Measurements from ENCODE around the gene RO60.
"Not testable (repeated sequence)": the region's sequence is repeated elsewhere in the genome, so short reads cannot be mapped to it uniquely, and the experiment has no call there.

RO60 gene

DNA sequence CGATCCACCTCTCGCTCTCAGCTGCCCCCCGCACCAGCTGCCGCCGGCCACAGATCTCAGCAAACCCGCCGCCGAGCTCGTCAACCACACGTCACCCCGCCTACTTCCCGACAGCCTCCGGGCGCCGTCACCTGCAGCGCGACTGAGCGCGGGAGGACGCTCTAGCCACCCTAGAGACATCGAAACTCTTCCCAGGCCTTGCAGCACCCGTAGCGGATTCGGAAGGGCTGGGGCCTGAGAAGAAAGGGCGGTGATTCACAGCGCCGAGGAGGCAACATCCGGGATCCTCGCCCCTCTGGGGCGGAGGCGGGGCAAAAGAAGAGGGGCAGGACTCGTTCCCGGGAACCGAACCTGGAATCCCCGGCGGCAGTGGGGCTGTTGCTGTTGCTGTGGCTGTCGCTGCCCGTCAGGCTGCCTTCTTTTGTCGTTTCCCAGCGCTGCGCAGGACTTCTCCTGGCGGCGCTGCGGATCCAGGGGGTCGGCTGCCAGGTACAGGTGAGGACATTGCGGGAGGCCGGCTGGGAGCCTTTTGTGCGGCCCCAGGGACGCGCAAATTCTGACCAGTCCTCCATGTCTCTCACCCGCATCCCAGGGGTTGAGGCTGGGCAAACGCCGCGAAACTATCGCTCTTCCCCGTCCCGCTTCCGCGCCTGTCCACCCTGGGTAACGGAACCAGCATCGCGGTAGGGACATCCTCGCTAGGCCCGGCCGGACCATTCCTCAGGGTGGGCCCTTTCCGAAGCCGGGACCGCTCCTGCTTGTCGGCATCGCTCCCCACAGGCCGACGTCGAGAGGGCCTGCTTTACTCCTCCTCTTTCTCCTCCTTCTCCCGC is at the start of gene RO60, which contains the start of gene UCHL5:
TSS of gene RO60 (plus strand) at position 331 of the 833 bp plus-strand sequence. CDS start 9,443 bp downstream, outside the sequence.
TSS of gene UCHL5 (minus strand) at position 79 of the 833 bp plus-strand sequence. CDS start 100 bp downstream, outside the sequence.
- DNase-seq = peak; percentile 98

DNA sequence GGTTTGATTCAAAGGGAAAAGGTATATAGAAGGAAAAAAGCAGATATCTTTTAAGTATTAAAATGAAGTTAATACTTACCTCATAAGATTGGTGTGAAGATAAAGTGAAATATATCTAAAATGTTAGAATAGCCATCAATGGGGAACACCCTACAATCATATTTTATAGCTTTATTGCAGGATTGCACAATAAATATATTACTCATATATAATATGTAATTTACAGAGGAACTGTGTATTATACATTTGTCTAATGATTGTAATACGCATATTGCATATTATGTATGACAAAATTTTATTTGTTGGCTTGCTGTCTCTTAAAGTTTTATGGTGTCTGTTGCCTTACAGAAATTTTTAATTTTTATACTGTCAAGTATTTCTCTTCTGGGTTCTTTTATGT is 48.0 kb upstream of the RO60 start:
- no peak for DNase-seq

DNA sequence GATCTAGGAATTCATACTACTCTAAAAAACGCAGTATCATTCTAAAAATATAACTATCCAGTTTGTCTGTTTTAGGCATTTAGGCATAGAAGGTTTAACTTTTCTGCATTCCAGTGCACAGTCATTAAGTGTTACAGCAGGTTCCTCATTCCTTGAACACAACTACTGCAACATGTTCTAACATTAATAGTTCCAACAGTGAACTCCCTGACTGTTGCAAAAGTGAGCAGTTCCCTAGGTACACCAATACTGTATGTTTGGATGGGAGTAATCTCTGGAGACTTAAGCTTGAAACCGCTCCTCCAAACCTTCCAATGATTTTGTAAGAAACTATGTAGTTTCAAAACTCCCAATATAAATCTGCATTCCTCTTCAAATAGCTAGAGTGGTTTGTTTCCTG is 46.4 kb upstream of the RO60 start:
- no peak for DNase-seq

DNA sequence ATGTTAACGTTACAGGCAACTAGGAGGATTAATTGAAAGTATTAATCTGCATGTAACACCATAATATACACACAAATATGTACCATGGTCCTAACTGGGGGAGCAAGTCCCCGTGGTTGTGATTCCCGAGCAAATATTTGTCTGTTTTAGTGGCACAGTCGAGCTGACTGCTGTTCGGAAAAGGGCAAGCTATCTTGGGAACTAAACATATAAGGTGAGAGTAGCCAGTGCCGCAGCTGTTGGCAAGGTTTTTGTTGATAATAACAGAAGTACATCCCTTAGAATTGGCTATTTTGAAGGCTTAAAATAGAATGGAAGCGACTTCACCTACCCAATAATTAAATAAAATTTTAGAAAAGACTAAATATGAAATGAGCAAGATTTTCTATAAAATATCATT is 45.7 kb upstream of the RO60 start:
- DNase-seq = no peak

DNA sequence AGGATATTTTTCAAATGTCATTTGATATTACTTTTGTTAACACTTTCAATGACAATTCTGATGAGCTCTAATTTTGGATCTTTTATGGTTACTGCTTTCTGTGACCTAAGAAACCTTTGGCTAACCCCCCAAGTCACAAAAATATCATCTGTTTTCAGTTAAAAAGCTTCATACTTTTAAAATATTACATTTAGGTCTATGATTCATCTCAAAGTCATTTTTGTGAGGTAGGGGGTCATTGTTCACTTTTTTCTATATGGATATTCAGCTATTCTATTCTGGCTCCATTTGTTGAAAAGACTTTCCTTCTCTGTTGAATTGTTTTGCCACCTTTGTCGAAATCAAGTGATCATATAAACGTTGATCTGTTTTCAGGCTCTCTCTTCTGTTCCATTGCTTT is 45.0 kb upstream of the RO60 start:
- no peak for DNase-seq

DNA sequence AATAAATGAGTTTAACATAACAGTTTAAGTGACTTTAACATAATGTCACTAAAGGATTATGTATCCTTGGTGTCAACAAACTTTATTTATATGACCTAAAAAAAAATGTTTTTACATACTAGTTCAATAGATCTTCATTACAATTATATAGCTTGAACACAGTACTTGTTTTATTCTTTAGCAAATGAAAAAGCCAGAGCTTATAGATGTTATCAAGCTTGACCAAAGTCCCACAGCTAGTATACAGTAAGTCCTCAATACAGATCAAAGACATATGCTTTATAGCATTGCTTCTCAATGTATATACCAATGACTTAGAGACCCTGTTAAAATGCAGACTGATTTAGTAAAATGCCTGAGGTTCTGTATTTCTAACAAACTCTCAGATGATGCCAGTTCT is 42.6 kb upstream of the RO60 start:
- DNase-seq = no peak

DNA sequence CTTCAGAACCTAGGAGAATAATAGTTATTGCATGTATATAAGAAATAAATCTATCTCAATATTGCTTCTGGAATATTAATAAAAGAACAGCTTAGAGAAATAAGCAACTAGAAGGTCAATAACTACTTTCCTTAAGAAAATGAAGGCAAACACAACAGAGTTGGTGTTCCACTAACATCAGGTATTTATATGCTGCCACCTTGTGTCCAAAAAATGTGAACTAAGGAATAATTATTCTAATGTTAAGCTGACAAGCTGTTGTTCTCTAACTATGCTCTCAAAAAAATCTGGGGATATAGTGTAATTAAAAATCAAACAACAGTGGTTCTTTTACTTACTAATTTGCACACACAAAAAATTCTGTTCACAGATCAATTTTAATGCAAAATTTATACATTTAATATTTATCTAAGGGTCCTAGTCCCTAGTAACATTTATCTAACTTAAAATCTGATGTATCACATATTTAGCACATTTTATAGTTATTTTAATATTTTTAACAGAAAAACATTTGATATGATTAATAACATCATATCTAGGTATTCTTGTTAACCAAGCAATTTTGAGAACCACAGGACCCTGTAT is 39.9 kb upstream of the RO60 start:
- peak; percentile 18 for DNase-seq

DNA sequence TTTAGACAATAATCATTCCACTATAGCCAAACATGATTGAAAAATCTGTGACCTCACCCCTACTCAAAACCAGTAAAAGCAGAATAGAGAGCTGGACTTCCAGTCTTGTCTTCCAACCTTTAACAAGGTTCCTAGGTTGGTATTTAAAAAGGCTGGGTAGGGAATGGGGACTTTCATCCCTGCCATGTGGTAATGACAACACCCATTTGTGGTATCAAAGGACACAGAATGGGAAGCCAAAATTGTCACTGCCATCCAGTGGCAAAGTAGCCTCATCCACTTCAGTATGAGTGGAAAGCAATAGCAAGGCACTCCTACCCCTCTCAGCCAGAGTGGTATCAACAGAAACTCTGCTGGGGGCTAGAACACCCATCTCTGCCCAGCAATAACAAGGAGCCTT is 34.2 kb upstream of the RO60 start:
- DNase-seq = no peak

DNA sequence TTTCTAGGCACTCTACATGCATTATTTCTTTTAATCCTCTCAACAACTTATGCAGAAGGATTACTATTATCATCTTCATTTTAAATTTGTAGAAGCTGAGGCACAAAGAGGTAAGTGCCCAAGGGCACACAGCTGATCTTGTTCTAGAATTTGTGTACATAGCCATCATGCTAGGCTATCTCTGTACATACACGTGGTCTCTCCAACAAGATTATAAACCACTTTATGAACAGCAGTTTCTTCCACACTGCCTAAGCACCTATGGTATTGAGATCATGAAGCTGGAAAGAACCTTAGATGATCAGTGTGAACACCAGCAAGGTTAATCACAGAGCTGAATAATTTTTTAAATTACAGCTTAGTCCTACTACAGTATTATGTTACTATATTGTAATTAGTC is 29.1 kb upstream of the RO60 start:
- no peak for DNase-seq

DNA sequence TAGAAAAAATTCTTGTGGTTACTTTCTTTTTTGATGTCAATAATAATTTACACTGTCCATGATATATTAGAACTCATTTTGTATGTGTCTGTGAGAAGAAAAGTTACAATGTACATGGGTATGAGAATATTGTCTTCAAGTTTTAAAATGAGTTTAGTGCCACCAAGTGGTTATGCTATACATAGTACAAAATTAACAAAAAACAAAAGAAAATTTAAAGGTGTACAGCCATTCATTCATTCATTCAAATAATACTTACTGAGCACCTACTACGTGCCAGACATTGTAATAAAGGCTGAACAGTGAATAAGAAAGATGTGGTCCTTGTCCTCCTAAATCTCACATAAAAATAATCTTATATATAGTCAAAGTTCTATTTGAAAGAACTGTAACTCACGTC is 28.0 kb upstream of the RO60 start:
- no peak for DNase-seq

DNA sequence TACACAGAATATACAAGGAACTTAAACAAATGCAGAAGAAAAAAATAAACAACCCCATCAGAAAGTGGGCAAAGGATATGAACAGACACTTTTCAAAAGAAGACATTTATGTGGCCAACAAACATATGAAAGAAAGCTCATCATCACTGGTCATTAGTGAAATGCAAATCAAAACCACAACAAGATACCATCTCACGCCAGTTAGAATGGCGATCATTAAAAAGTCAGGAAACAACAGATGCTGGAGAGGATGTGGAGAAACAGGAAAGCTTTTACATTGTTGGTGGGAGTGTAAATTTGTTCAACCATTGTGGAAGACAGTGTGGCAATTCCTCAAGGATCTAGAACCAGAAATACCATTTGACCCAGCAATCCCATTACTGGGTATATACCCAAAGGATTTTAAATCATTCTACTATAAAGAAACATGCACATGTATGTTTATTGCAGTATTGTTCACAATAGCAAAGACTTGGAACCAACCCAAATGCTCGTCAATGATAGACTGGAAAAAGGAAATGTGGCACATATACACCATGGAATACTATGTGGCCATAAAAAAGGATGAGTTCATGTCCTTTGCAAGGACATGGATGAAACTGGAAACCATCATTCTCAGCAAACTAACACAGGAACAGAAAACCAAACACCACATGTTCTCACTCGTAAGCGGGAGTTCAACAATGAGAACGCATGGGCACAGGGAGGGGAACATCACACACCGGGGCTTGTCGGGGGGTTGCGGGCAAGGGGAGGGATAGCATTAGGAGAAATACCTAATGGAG is 26.6 kb upstream of the RO60 start:
- not testable (repeated sequence) for DNase-seq

DNA sequence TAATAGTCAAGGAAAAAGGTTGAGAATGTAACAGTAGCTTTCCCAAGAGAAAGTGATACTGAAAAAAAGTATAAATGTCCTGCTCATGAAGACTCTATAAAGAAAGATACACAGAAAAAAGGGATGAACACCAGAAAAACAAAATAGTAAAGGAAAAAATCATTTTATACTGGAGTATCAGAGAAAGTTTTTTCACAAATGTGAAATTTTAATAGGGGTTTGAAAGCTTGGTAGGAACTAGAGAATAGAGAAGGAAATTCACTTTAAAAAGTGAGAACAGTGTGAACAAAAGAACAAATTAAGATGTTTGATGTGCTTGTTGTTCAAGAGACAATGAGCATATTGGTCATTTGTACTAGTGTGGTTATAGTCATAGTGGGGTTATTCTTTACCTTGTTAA is 25.8 kb upstream of the RO60 start:
- no peak for DNase-seq

DNA sequence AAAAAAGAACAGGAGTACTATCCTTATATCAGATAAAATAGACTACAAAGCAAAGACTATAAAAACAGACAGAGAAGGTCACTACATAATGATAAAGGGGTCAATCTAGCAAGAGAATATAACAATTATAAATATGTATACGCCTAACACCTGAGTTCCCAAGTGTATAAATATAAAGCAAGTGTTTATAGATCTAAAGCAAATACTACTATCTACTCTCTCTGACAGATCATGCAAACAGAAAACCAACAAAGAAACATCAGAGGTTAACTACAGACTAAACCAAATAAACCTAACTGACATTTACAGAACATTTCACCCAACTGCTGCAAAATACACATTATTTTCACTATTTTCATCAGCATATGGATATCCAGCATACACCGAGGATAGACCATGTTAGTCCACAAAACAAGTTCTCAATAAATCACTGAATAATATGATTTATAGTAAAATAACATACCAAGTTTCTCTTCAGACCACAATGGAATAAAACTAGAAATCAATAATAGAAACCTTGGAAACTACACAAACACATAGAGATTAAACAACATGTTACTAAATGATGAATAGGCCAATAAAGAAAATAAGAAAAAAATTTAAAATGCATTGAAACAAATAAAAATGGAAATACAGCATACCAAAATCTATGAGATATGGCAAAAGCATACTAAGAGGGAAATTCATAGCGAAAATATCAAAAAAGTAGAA is 22.9 kb upstream of the RO60 start:
- no peak for DNase-seq

DNA sequence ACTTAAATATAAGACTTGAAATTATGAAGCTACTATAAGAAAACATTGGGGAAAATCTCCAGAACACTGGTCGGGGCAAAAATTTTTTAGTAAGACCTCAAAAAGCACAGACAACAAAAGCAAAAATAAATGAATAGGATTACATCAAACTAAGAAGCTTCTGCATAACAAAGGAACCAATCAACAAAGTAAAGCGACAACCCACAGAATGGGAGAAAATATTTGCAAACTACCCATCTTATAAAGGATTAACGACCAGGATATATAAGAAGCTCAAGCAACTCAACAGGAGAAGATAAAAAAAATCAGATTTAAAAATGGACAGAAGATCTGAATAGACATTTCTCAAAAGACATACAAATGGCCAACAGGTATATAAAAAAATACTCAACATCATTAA is 19.4 kb upstream of the RO60 start:
- no peak for DNase-seq

DNA sequence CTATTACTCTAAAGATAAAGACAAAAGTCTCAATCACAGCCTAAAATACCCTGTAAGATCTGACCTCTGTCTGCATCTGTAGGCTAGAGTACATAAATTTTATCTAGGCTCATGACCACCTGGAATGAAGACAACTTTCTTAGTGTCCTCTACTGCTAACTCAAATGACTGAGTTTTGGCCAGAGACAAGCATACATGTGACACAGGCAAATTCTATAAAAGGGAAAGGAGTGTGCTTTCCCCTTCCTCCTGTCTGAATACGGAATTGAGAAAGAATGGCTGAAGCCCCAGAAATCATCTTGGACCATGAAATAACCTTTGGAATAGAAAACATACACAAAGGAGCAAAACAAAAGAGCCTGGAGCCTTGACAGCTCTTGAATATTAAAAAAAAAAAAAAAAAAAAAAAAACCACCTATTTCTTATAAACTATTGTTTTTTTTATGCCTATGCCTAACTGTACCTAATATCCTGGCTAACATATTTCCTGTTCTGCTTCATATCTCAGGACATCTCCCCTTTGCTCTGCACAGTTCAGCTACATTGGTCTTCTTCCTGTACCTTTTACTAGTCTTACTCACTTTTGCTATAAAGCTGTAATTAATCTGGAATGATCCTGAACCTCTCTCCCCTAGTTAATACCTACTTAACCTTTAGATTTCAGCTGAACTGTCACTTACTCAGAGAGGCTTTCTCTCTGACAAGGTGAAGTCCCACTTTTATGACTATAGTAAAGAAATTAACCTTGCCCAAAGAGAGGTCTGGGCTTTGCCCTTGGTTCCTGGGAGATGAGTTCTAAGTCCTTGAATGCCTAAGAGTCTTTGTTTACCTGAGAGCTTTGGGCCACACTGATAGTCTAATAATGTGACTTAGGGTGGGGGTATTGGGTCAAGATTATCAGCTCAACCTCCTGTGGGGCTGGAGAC is 16.4 kb upstream of the RO60 start:
- DNase-seq = no peak

DNA sequence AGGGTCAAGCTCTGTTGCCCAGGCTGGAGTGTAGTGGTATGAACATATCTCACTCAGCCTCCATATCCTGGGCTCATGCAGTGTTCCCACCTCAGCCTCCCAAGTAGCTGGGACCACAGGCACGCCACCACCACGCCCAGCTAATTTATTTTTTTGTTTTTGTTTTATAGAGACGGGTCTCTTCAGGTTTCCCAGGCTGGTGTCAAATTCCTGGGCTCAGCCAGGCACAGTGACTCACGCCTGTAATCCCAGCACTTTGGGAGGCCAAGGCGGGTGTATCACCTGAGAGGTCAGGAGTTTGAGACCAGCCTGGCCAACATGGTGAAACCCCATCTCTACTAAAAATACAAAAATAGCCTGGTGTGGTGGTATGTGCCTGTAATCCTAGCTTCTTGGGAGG is 10.5 kb upstream of the RO60 start:
- DNase-seq = not testable (repeated sequence)

DNA sequence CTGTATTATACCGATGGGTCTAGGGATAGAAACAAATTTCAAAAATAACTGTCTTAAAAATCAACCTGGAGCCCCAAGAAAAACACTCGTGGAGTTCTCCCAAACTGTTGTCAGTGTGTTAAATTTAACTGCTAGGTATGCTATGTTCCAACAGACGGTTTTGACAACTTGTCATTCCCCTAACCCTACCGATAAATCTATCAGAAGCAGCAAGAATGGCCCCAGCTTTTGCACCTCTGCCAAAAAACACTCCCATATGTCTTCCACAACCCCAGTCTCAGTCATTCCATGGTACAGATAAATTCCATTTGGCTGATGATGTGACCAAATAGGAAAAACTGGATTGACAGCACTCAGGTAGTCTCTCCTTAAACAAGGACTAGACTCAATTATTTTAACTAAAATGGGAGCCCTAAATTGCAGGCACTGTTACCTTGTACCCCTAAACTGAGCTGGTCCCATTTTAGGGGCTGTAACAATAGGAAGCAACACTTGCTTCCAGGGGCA is 5.2 kb upstream of the RO60 start:
- no peak for DNase-seq

DNA sequence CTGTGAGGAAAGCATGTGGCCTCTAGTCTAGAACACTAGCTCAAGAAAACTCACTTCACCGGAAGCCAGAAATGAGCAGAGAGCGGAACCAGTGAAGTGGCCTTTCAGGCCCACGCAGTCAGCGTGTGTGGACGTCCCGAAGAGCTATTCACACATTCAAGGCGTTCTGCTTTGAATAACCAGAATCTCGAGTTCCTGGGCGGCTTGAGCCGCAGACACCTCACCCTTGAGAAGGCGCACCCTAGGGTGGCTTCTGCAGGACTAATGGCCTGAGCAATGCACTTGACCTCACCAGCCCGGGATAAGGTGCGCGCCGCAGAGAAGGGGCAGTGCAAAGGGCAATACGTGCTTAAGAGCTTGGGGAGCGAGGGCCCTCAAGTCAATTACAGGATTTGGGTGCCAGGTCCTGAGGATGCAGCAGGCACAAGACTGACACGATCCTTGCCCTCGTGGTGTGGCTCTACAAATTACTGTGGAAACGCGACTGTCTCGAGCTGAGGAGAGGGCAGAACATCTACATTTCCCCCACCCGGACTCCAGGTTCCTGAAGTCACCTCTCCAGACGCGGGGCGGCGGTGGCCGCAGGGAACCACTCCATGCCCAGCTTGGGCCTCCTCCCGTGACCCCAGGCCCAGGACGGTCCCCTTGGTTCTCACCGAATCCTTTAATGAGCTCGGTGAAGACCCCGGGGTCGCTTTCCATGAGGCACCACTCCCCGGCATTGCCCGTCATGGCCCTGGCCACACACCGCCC is 707 bp upstream of the RO60 start:
- peak; percentile 31 for DNase-seq

DNA sequence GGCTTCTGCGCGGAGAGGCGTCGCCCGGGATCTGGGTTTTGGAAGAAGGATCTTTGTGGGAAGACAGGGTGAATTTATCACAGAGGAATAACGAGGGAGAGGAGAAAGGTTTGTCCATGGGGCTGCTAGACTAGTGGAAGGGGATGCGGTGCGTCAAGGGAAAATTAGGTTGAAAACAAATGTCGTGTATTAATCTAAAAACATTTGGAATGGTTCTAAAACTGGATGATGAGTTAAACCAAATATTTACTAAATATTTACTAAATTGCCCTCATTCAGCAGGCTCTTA is 647 bp downstream of the RO60 start:
- no peak for DNase-seq

DNA sequence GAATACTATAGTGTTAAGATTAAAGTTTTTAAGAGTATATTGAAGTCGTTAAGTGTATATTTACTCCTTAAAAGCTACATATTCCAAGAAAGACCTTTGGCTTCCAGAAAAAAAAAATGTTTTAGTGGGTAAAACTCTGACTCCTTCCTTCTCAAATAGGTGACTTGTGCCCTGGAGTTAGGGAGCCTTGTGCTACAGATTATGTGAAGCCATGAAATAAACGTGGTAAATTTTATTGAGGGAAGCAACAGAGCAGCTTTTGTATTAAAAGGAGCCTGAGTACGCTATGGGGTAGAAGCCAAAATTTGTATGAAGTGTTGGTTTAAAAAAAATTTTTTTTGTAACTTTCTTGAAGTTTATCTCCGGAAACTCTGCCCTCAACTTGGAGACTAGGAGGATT is 994 bp downstream of the RO60 start:
- peak; percentile 11 for DNase-seq

DNA sequence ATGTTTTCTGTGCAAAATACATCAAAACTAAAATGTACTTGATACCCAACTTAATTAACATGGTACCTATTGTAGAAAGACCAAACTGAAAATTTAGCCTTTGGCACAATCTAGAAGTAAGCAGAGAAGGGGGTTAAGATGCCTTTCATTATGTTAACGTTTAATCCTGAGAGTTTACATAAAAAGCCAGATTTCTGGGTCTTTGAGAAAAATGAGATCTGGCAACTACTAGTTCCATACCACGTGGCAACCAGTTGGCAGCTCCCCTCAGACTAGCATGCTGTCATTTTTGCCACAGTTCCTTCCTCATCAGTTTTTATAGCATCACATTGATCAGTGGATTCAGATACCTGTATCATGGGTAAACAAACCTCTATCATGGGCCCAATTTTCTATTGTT is 1.5 kb downstream of the RO60 start:
- DNase-seq = no peak

Measured in NCI-H2171 treated with DMSO at 0.1 percent for 48 hours (cell line).